Measurements from ENCODE around the gene CDH8.

The CDH8 gene

DNA sequence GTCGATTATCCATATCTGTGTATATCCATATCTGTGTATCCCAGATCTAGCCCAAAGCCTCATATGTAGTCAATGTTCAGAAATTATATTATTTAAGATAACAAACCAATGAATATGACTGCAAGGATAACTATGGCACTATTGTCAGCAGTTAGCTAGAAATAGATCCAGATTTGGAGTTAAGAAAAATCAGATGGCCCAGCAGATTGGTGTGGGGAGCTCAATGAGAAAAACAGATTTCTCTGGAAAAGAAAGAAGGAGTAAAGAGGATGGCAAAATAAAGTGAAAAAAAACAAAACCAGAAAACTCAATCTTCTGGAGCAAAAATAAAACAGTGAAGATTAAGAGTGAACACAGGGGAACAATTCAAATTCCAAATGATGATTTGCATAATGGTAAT, 10.6 kb upstream of the CDH8 start:
- TF ChIP-seq, protein P1, sequence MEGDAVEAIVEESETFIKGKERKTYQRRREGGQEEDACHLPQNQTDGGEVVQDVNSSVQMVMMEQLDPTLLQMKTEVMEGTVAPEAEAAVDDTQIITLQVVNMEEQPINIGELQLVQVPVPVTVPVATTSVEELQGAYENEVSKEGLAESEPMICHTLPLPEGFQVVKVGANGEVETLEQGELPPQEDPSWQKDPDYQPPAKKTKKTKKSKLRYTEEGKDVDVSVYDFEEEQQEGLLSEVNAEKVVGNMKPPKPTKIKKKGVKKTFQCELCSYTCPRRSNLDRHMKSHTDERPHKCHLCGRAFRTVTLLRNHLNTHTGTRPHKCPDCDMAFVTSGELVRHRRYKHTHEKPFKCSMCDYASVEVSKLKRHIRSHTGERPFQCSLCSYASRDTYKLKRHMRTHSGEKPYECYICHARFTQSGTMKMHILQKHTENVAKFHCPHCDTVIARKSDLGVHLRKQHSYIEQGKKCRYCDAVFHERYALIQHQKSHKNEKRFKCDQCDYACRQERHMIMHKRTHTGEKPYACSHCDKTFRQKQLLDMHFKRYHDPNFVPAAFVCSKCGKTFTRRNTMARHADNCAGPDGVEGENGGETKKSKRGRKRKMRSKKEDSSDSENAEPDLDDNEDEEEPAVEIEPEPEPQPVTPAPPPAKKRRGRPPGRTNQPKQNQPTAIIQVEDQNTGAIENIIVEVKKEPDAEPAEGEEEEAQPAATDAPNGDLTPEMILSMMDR (IDR thresholded peaks at IDR 0.05; ENCODE audit: insufficient read depth, low read depth, low read length, missing control alignments) = no peak
- DNase-seq (ENCODE audit: low read depth) = no peak
- H3K4me3 ChIP-seq (ENCODE audit: low read depth, low read length) = no peak overlapping the region

DNA sequence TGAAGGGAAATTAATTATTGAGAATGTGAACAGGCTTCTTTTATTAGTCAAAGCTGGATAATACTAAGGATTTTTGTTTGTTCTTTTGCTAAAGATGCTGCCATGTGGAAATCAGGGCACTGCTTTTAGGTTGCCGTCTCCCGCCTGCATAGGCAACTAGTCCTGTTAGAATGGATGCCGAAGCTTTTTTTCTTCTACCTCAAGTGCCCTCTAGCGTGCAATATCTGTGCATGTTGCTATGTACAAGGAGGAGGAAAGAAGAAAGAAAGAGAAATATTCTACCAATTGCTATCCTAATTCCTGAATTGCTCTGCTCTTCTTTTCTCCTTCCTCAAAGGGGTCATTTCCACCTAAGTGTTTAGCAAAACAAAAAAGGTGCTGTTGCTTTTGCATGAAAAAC, 5.2 kb upstream of the CDH8 start:
- TF ChIP-seq, protein P1 (IDR thresholded peaks at IDR 0.05; ENCODE audit: insufficient read depth, low read depth, low read length, missing control alignments) = peak; percentile 25
- no peak overlapping the region for H3K4me3 ChIP-seq (ENCODE audit: low read depth, low read length)
- peak; percentile 8 for DNase-seq (ENCODE audit: low read depth)

DNA sequence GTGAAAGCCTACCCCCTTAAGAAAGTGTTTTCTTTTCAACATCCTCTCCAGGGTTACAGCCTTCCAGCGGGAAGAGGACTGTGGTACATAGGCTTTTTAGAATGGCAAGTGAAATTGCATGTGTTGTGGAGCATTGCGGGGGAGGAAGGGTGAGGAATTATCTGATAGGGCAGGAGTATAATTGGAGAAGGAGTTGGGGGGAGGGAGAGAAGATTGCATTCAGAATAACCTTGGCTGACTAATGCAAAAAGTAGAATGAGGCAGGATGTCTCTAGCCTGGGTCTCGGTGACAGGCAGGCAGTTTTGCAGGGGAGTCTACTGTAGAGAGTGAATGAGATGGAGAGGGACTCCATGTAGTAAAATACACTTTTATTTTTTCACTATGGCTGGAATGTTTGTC, 2.4 kb upstream of the CDH8 start:
- TF ChIP-seq, protein P1 (IDR thresholded peaks at IDR 0.05; ENCODE audit: insufficient read depth, low read depth, low read length, missing control alignments) = no peak
- H3K4me3 ChIP-seq (ENCODE audit: low read depth, low read length) = no peak overlapping the region

DNA sequence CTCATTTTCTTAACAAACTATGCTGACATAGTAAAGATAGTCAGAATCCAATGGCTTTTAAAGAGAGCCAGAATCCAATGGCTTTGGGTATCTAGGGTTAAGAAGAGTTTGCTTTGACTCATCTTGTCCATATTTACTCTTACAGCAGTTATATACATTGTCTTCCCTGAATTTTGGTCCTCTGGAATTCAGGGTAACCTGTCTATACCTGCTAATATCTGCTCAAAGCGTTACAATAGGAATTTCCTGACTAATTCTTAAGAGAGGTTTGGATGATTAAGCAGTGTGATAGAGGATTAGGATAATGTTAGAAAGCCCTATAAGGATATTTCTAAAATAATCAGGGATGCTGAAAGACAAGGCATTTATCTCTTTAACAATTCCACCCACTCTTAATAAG, 2.0 kb upstream of the CDH8 start:
- DNase-seq (ENCODE audit: low read depth) = no peak
- TF ChIP-seq, protein P1 (IDR thresholded peaks at IDR 0.05; ENCODE audit: insufficient read depth, low read depth, low read length, missing control alignments) = no peak

More for the DNA sequence above, 2.4 kb upstream of the CDH8 start:
- DNase-seq (ENCODE audit: low read depth) = no peak

DNA sequence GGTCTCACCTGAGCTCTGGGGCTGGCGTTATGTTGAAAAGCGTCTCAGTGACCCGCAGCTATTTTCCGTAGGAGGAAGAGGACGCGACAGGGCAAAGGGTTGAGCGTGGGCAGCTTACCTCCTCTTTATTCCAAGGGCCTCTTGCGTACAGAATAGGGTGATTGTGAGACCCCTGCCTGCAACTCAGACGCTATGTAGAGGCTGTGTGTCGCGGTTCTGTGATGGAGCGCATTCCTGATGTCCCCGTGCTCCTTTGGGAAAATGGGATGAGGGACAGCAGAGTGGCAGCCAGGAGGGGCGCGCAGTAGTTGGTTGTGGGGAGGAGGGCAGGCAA, 531 bp upstream of the CDH8 start:
- H3K4me3 ChIP-seq (ENCODE audit: low read depth, low read length) = no peak overlapping the region
- DNase-seq (ENCODE audit: low read depth) = no peak
- TF ChIP-seq, protein P1 (IDR thresholded peaks at IDR 0.05; ENCODE audit: insufficient read depth, low read depth, low read length, missing control alignments) = no peak

More for the DNA sequence above, 2.0 kb upstream of the CDH8 start:
- no peak overlapping the region for H3K4me3 ChIP-seq (ENCODE audit: low read depth, low read length)

DNA sequence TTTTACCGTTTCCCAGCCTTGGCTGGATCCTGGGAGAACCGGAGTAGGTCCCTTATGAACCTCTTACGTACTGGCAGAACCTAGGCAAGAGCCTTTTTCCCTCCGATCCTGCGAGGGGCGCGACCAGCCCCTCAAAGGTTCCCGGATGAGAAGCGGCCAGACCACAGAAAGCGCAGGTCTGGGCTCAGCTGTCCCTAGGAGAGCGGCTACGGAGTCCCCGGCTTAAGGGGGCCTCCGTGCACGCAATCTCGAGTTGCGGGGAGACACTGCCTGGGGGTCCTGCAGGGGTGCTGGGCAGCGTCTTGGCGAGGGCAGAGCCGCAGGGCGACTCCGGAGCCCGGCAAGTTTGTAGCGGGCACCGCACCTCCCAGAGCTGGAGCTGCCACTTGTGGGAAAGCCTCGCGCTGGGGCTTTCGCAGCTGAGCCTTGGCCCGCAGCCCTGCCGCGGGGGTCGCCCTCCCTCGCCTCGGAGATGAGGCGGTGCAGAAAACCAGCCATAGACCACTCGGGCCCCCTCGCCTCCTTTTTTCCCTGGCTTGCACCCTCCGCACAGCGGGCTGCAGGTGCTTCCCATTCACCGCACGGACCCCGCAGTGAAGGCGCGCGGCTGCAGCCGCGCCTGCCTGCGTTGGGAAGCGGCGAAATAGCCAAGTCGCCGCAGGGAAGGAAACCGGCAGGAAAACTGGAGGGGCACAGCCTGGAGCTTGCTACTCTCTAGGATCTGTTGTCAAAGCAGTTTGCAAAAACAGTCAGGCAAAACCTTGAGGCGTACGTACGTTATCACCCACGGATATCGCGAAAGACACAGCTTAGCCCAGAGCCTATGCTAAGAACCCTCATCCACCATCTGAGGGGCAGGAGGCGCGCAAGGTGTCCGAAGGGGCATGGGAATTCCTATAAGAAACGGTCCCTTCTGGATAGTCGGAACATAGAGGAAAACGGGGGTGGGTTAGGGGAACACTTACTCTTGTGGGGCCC, 834 bp downstream of the CDH8 start:
- H3K4me3 ChIP-seq (ENCODE audit: low read depth, low read length) = no peak overlapping the region
- DNase-seq (ENCODE audit: low read depth) = no peak
- TF ChIP-seq, protein P1 (IDR thresholded peaks at IDR 0.05; ENCODE audit: insufficient read depth, low read depth, low read length, missing control alignments) = no peak

Measured in GM12865 (cell line).